Prostate gland (tissue), 2 donors: ENCODE results near the gene DERL3. TPM values are rescaled to one million over a fixed set of nuclear protein-coding genes. Genes with fewer than 3 reads are reported as not detected.
"Not testable (repeated sequence)": the region's sequence is repeated elsewhere in the genome, so short reads cannot be mapped to it uniquely, and the experiment has no call there.

Source experiments
- DNase-seq: peaks from one replicate; pipeline ENCODE4 v3.0.0-alpha.2; 2019; ENCODE audit warnings: low spot score
- H3K27ac ChIP-seq, 2 donors: fragments of 200-600 bp; sonication (generic); 2 replicates each; pipeline ENCODE4 v1.5.1; 2017 to 2019
- H3K27me3 ChIP-seq: fragments of 200-600 bp; sonication (generic); replicated peaks from 2 replicates; pipeline ENCODE4 v1.5.1; 2019; ENCODE audit not compliant: insufficient read depth
- H3K36me3 ChIP-seq, 2 donors: fragments of 200-600 bp; sonication (generic); 1 replicate in 1 of 2; 2 replicates in 1 of 2; pipeline versions ENCODE4 v1.5.1 to v1.8.1; 2017 to 2019
- H3K4me1 ChIP-seq: fragments of 200-600 bp; sonication (generic); replicated peaks from 2 replicates; pipeline ENCODE4 v1.5.1; 2019
- H3K4me3 ChIP-seq, 2 donors: fragments of 200-600 bp; sonication (generic); 2 replicates each; pipeline ENCODE4 v1.5.1; 2017 to 2019
- H3K9me3 ChIP-seq: fragments of 200-600 bp; sonication (generic); 2 replicates; pipeline ENCODE4 v1.5.1; 2017
- POLR2A ChIP-seq: fragments of 450-650 bp; IDR thresholded peaks from one replicate; pipeline ENCODE4 v1.6.1; 2016; ENCODE audit warnings: antibody characterized with exemption, mild to moderate bottlenecking
- POLR2AphosphoS5 ChIP-seq: sonication (generic); formaldehyde crosslinking; IDR thresholded peaks from one replicate; pipeline ENCODE4 v1.6.1; 2017; ENCODE audit warnings: antibody characterized with exemption
- whole genome bisulfite sequencing: methylation state at CpG from one replicate; pipeline ENCODE4 v1.1.5; 2018; 5-methylcytosine and 5-hydroxymethylcytosine counted together
- intact Hi-C: fragments of 100-400 bp; cut with DNase I; formaldehyde crosslinking; loops from one replicate; pipeline ENCODE4 v1.14.2; 2022
- total RNA-seq, 2 donors: library from RNA; depleted of rRNA; stranded (reverse); fragments of >200 nt; gene quantifications; one replicate each; pipeline ENCODE4 v1.1.0, GENCODE V29; 2016
- TF ChIP-seq, protein P1 (sequence below), 4 experiments: fragments of 200-600 bp in 2 of 4; fragments of 450-650 bp in 2 of 4; sonication (generic) in 2 of 4; IDR thresholded peaks; 1 replicate in 3 of 4; 2 replicates in 1 of 4; pipeline ENCODE4 v1.5.1; 2016 to 2019; ENCODE audit warnings: antibody characterized with exemption in 4 of 4, mild to moderate bottlenecking in 2 of 4, moderate library complexity in 2 of 4

The DERL3 gene
- total RNA-seq, 2 donors from 2014 or later = 6.9 TPM; not detected in 1

DNA sequence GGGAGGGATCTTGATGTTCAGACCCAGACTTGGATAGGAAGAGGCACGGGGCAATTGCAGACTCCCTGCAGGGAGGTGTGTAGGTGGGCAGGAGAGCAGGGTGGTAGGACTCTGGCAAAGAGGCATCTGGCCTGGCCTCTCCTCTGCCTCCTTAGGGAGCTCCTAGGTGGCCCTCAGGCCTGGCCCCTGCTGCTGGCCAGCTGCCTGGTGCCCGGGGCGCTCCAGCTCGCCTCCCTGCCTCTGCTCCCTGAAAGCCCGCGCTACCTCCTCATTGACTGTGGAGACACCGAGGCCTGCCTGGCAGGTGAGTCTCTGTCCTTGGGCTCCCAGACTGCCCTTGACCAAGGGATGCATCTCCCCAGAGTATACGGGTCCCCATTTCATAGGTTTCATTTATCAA, 38.8 kb upstream of the DERL3 start:
- Histone ChIP-seq H3K9me3 (no peaks in the 10 kb centered on the region), H3K27ac (no peak overlapping the region), H3K4me1 (no peaks in the 10 kb centered on the region), H3K36me3 (no peaks in the 10 kb centered on the region), H3K4me3 (no peak overlapping the region), H3K27me3 (no peaks in the 10 kb centered on the region)
- DNase-seq = no peak
- 97% methylated on average over 8 of the region's 8 CpGs for WGBS
- TF ChIP-seq POLR2AphosphoS5 (no peak), POLR2A (no peak)
- TF ChIP-seq, protein P1, sequence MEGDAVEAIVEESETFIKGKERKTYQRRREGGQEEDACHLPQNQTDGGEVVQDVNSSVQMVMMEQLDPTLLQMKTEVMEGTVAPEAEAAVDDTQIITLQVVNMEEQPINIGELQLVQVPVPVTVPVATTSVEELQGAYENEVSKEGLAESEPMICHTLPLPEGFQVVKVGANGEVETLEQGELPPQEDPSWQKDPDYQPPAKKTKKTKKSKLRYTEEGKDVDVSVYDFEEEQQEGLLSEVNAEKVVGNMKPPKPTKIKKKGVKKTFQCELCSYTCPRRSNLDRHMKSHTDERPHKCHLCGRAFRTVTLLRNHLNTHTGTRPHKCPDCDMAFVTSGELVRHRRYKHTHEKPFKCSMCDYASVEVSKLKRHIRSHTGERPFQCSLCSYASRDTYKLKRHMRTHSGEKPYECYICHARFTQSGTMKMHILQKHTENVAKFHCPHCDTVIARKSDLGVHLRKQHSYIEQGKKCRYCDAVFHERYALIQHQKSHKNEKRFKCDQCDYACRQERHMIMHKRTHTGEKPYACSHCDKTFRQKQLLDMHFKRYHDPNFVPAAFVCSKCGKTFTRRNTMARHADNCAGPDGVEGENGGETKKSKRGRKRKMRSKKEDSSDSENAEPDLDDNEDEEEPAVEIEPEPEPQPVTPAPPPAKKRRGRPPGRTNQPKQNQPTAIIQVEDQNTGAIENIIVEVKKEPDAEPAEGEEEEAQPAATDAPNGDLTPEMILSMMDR (IDR thresholded peaks at IDR 0.05) = no peak
- intact Hi-C loops = no loop called here

DNA sequence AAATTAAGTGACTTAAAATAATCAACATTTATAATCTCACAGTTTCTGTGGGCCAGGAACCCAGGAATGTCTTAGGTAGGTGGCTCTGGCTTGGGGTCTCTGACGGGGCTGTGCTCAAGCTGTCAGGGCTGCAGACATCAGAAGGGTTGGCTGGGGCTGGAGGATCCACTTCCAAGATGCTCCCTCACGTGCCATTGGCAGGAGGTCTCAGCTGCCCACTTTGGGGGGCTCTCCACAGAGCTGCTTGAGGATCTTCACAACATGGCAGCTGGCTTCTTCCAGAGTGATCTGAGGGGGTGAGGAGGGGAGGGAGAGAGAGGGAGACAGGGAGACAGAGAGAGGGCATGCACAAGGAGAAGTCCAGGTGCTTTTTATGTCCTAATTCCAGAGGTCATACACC, 37.0 kb upstream of the DERL3 start:
- TF ChIP-seq, protein P1 (IDR thresholded peaks at IDR 0.05) = no peak
- TF ChIP-seq POLR2A (no peak), POLR2AphosphoS5 (no peak)
- 84% methylated on average over 2 of the region's 2 CpGs for WGBS
- Histone ChIP-seq H3K36me3 (no peaks in the 10 kb centered on the region), H3K27me3 (no peaks in the 10 kb centered on the region), H3K4me3 (no peak overlapping the region), H3K9me3 (no peaks in the 10 kb centered on the region), H3K4me1 (no peaks in the 10 kb centered on the region), H3K27ac (no peak overlapping the region)
- DNase-seq = no peak
- intact Hi-C loops = no loop called here

DNA sequence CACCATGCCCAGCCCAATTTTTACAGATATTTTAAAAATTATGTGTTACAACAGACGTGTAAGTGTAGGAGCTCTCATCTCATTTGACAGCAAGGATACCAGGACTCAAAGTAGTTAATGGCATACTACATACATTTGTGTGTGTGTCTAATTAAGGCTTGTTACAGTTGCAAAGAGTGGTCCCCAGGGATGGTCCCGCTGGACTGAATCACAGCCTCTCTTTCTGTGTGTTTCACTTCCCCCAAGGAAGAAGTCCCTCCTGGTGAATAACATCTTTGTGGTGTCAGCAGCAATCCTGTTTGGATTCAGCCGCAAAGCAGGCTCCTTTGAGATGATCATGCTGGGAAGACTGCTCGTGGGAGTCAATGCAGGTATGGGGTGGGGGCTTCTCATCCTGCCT, 36.1 kb upstream of the DERL3 start:
- 92% methylated on average over 4 of the region's 4 CpGs for WGBS
- intact Hi-C loops = no loop called here
- no peaks in the 10 kb centered on the region for H3K4me1 ChIP-seq
- TF ChIP-seq POLR2A (no peak), POLR2AphosphoS5 (no peak)
- TF ChIP-seq, protein P1 (IDR thresholded peaks at IDR 0.05) = no peak
- no peaks in the 10 kb centered on the region for H3K36me3 ChIP-seq
- no peak overlapping the region for H3K27ac ChIP-seq
- H3K4me3 ChIP-seq = no peak overlapping the region
- H3K27me3 ChIP-seq = no peaks in the 10 kb centered on the region
- no peak for DNase-seq
- no peaks in the 10 kb centered on the region for H3K9me3 ChIP-seq

DNA sequence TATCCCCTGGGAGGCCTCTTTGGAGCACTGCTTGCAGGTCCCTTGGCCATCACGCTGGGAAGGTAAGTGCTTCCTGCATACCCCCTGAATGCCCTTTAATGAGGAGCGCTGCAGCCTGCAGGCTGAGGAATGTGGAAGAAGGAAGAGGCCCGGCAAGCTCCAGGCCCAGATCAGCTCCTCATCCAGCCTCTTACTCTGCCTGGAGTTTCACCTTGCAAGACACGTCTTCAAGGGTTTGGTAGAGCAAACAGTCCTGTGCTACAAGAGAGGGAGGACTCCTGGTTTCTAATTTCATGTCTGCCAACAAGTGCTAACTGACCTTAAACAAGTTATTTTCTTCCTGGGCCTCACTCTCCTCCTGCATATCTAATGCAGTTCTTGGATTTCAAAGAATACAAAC, 29.8 kb upstream of the DERL3 start:
- TF ChIP-seq POLR2A = no peak
- TF ChIP-seq, protein P1 (IDR thresholded peaks at IDR 0.05) = no peak
- TF ChIP-seq POLR2AphosphoS5 = no peak
- Histone ChIP-seq H3K27ac (no peak overlapping the region), H3K27me3 (no peaks in the 10 kb centered on the region), H3K4me1 (no peaks in the 10 kb centered on the region), H3K4me3 (no peak overlapping the region), H3K36me3 (no peaks in the 10 kb centered on the region), H3K9me3 (no peaks in the 10 kb centered on the region)
- intact Hi-C loops = no loop called here
- DNase-seq = no peak
- WGBS = 82% methylated on average over 4 of the region's 4 CpGs

DNA sequence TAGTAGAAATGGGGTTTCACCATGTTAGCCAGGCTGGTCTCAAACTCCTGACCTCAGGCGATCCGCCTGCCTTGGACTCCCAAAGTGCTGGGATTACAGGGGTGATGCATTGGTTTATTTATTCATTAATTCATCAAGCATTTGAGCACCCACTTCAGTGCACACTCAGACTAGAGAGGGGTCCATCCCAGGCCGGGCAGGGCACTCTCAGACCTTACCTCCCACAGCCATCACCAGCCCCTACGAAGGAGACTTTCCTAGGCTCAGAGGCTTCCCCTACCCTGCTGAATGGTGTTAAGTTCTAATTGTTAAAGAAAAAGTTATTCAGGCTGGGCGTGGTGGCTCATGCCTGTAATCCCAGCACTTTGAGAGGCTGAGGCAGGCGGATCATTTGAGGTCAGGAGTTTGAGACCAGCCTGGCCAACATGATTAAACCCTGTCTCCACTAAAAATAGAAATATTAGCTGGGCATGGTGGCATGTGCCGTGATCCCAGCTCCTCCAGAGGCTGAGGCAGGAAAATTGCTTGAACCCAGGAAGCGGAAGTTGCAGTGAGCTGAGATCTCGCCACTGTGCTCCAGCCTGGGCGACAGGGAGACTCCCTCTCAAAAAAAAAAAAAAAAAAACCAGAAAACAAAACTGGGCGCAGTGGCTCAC, 25.8 kb upstream of the DERL3 start:
- H3K36me3 ChIP-seq, H3K9me3 ChIP-seq, intact Hi-C loops, H3K4me3 ChIP-seq, H3K4me1 ChIP-seq, H3K27me3 ChIP-seq, DNase-seq, H3K27ac ChIP-seq: not testable (repeated sequence)
- 86% methylated on average over 11 of the region's 11 CpGs for WGBS
